SIG-M5 treated with dmso at 0.1 percent for 504 hours (cell line): Measurements from ENCODE around the gene SESN2.

Experiments used
- DNase-seq: peaks from one replicate; lab custom pipeline; 2025; ENCODE audit not compliant: unreplicated experiment; lab: John Stamatoyannopoulos, UW

The SESN2 gene

GRCh38 chr1:28249013-28249865 is 10.1 kb upstream of the SESN2 start:
- peak; percentile 68 for DNase-seq

- DNase-seq, result no peak
These were observed 9.4 kb upstream of the SESN2 start for GRCh38 chr1:28249866-28250295.

GRCh38 chr1:28256197-28256827 is 3.0 kb upstream of the SESN2 start:
- no peak for DNase-seq

GRCh38 chr1:28257736-28258135 is 1.6 kb upstream of the SESN2 start:
- DNase-seq, result no peak

GRCh38 chr1:28258628-28259251 is 578 bp upstream of the SESN2 start:
- peak; percentile 22 for DNase-seq

- DNase-seq, result no peak
These were observed 850 bp downstream of the SESN2 start for GRCh38 chr1:28259934-28260802.

GRCh38 chr1:28260803-28261174 is 1.5 kb downstream of the SESN2 start:
- no peak for DNase-seq

GRCh38 chr1:28264897-28265296 is 5.6 kb downstream of the SESN2 start:
- no peak for DNase-seq

GRCh38 chr1:28265577-28265976 is 6.3 kb downstream of the SESN2 start:
- DNase-seq, result no peak

GRCh38 chr1:28266920-28267322 is 7.6 kb downstream of the SESN2 start:
- DNase-seq, result no peak

GRCh38 chr1:28267633-28268032 is 8.3 kb downstream of the SESN2 start:
- DNase-seq, result no peak

- DNase-seq, result no peak
These were observed 10.2 kb downstream of the SESN2 start for GRCh38 chr1:28269529-28269928.

- no peak for DNase-seq
These were observed 13.0 kb downstream of the SESN2 start for GRCh38 chr1:28272215-28272852.

GRCh38 chr1:28273216-28273860 is 14.0 kb downstream of the SESN2 start:
- DNase-seq, result no peak

- DNase-seq, result no peak
These were observed 19.4 kb downstream of the SESN2 start for GRCh38 chr1:28278763-28279162.

- no peak for DNase-seq
These were observed 20.4 kb downstream of the SESN2 start for GRCh38 chr1:28279721-28280120.

- DNase-seq, result no peak
These were observed 21.2 kb downstream of the SESN2 start for GRCh38 chr1:28280501-28280900.

- no peak for DNase-seq
These were observed 21.7 kb downstream of the SESN2 start for GRCh38 chr1:28280977-28281381.

GRCh38 chr1:28281608-28282425 is 22.5 kb downstream of the SESN2 start:
- DNase-seq, result no peak
